Mesendoderm (in vitro differentiated cells): ENCODE measurements around the gene CDK6.
"Not testable (repeated sequence)": the region's sequence is repeated elsewhere in the genome, so short reads cannot be mapped to it uniquely, and the experiment has no call there.

Experiments used
- DNase-seq: peaks from one replicate; pipeline ENCODE4 v3.0.0; 2013
- H2AK5ac ChIP-seq: 2 replicates; pipeline ENCODE4 v1.6.1; 2013; ENCODE audit warnings: low read length, inconsistent platforms
- H2BK120ac ChIP-seq: 2 replicates; pipeline ENCODE4 v1.6.1; 2013; ENCODE audit warnings: low read depth, mild to moderate bottlenecking, low read length, moderate library complexity, mixed read lengths
- H2BK15ac ChIP-seq: replicated peaks from 2 replicates; pipeline ENCODE4 v1.6.1; 2013; ENCODE audit warnings: low read depth, mild to moderate bottlenecking, moderate library complexity
- H2BK5ac ChIP-seq: 2 replicates; pipeline ENCODE4 v1.6.1; 2013; ENCODE audit warnings: low read length, inconsistent platforms
- H3K18ac ChIP-seq: 2 replicates; pipeline ENCODE4 v1.6.1; 2013; ENCODE audit warnings: mild to moderate bottlenecking, low read length, mixed read lengths
- H3K23ac ChIP-seq: one replicate; pipeline ENCODE4 v1.6.1; 2013; ENCODE audit warnings: low read length
- H3K27ac ChIP-seq: 2 replicates; pipeline ENCODE4 v1.5.1; 2013; ENCODE audit warnings: low read depth, mild to moderate bottlenecking, inconsistent platforms, low read length, moderate library complexity
- H3K27me3 ChIP-seq: 2 replicates; pipeline ENCODE4 v1.6.1; 2013; ENCODE audit warnings: low read length, control low read depth, mild to moderate bottlenecking, inconsistent platforms; ENCODE audit not compliant: insufficient read depth, poor library complexity
- H3K36me3 ChIP-seq: 2 replicates; pipeline ENCODE4 v1.6.1; 2013; ENCODE audit warnings: low read length, inconsistent platforms; ENCODE audit not compliant: control insufficient read depth, insufficient read depth
- H3K4ac ChIP-seq: one replicate; pipeline ENCODE4 v1.6.1; 2013; ENCODE audit warnings: low read depth, mild to moderate bottlenecking, low read length, moderate library complexity
- H3K4me1 ChIP-seq: 2 replicates; pipeline ENCODE4 v1.6.1; 2013; ENCODE audit warnings: low read depth, low read length, inconsistent platforms; ENCODE audit not compliant: control insufficient read depth
- H3K4me2 ChIP-seq: 2 replicates; pipeline ENCODE4 v1.6.1; 2013; ENCODE audit warnings: low read length
- H3K4me3 ChIP-seq: 2 replicates; pipeline ENCODE4 v1.5.1; 2013; ENCODE audit warnings: mild to moderate bottlenecking, low read length
- H3K56ac ChIP-seq: one replicate; pipeline ENCODE4 v1.6.1; 2013; ENCODE audit warnings: low read length
- H3K79me1 ChIP-seq: 2 replicates; pipeline ENCODE4 v1.6.1; 2013; ENCODE audit warnings: low read length, inconsistent platforms
- H3K79me2 ChIP-seq: 2 replicates; pipeline ENCODE4 v1.6.1; 2013; ENCODE audit warnings: mild to moderate bottlenecking, low read length; ENCODE audit not compliant: control insufficient read depth, insufficient read depth
- H3K9ac ChIP-seq: 2 replicates; pipeline ENCODE4 v1.6.1; 2013; ENCODE audit warnings: low read length, inconsistent platforms
- H4K5ac ChIP-seq: one replicate; pipeline ENCODE4 v1.6.1; 2013; ENCODE audit warnings: low read length
- H4K8ac ChIP-seq: one replicate; pipeline ENCODE4 v1.6.1; 2013; ENCODE audit warnings: low read depth, mild to moderate bottlenecking, control low read depth, low read length, moderate library complexity
- WGBS: extraction: QIAGEN DNeasy Blood & Tissue Kit; methylation state at CpG from one replicate; pipeline ENCODE4 v1.1.7; 2013; ENCODE audit warnings: low lambda C conversion rate, missing lambda C conversion rate; ENCODE audit not compliant: insufficient coverage; ENCODE audit errors: extremely low coverage; 5-methylcytosine and 5-hydroxymethylcytosine counted together

Gene CDK6

GRCh38 chr7:92758796-92759431 lies 77.5 kb downstream of the CDK6 start:
- Histone ChIP-seq H2BK120ac (no peak overlapping the region), H3K79me2 (no peaks in the 10 kb centered on the region), H4K5ac (no peak overlapping the region), H3K4me1 (peaks cover 6% of the 10 kb centered on the region), H3K4ac (no peak overlapping the region), H3K18ac (no peak overlapping the region), H3K79me1 (no peaks in the 10 kb centered on the region), H3K23ac (no peak overlapping the region), H3K4me2 (no peak overlapping the region), H4K8ac (no peak overlapping the region), H2BK5ac (no peak overlapping the region), H2AK5ac (no peak overlapping the region), H3K56ac (no peak overlapping the region), H3K9ac (no peak overlapping the region), H3K27ac (no peak overlapping the region), H2BK15ac (no peak overlapping the region), H3K27me3 (no peaks in the 10 kb centered on the region), H3K4me3 (no peak overlapping the region), H3K36me3 (no peaks in the 10 kb centered on the region)
- peak; percentile 16 for DNase-seq
- no CpG with 5 or more reads among the region's 2 CpGs for WGBS

- H3K56ac ChIP-seq, H3K79me2 ChIP-seq, H2BK15ac ChIP-seq, DNase-seq, H2AK5ac ChIP-seq, H3K18ac ChIP-seq, H3K79me1 ChIP-seq, H2BK5ac ChIP-seq, H4K8ac ChIP-seq, H3K27me3 ChIP-seq, H3K27ac ChIP-seq, H3K4me2 ChIP-seq, H3K4ac ChIP-seq, H3K4me3 ChIP-seq, H3K36me3 ChIP-seq, H2BK120ac ChIP-seq, H3K9ac ChIP-seq, H4K5ac ChIP-seq, H3K4me1 ChIP-seq, H3K23ac ChIP-seq: not testable (repeated sequence)
- WGBS = no CpG with 5 or more reads among the region's 3 CpGs
Measured at GRCh38 chr7:92757311-92757910, 79.0 kb downstream of the CDK6 start.

GRCh38 chr7:92755680-92756079 lies 80.7 kb downstream of the CDK6 start:
- Histone ChIP-seq H3K18ac (no peak overlapping the region), H3K79me2 (no peaks in the 10 kb centered on the region), H3K36me3 (no peaks in the 10 kb centered on the region), H3K27ac (no peak overlapping the region), H2BK120ac (no peak overlapping the region), H3K4me3 (no peak overlapping the region), H3K27me3 (no peaks in the 10 kb centered on the region), H4K5ac (no peak overlapping the region), H3K79me1 (no peaks in the 10 kb centered on the region), H3K4me1 (peaks cover 6% of the 10 kb centered on the region), H3K23ac (no peak overlapping the region), H3K4me2 (no peak overlapping the region), H2BK5ac (no peak overlapping the region), H2AK5ac (no peak overlapping the region), H3K9ac (no peak overlapping the region), H2BK15ac (no peak overlapping the region), H4K8ac (no peak overlapping the region), H3K4ac (no peak overlapping the region), H3K56ac (no peak overlapping the region)
- no peak for DNase-seq
- no CpG with 5 or more reads among the region's 4 CpGs for WGBS

GRCh38 chr7:92754919-92755581 lies 81.3 kb downstream of the CDK6 start:
- H3K27ac ChIP-seq = no peak overlapping the region
- no peak overlapping the region for H3K9ac ChIP-seq
- H3K18ac ChIP-seq = no peak overlapping the region
- H3K4me3 ChIP-seq = no peak overlapping the region
- no peaks in the 10 kb centered on the region for H3K79me2 ChIP-seq
- no peak overlapping the region for H3K4ac ChIP-seq
- no peaks in the 10 kb centered on the region for H3K27me3 ChIP-seq
- H3K79me1 ChIP-seq = no peaks in the 10 kb centered on the region
- H4K5ac ChIP-seq = no peak overlapping the region
- no peak overlapping the region for H3K4me2 ChIP-seq
- no peak overlapping the region for H4K8ac ChIP-seq
- no peak for DNase-seq
- no peak overlapping the region for H2AK5ac ChIP-seq
- H2BK15ac ChIP-seq = no peak overlapping the region
- H2BK5ac ChIP-seq = no peak overlapping the region
- peaks cover 6% of the 10 kb centered on the region for H3K4me1 ChIP-seq
- no peak overlapping the region for H2BK120ac ChIP-seq
- no CpG with 5 or more reads among the region's 9 CpGs for whole genome bisulfite sequencing
- H3K36me3 ChIP-seq = no peaks in the 10 kb centered on the region
- H3K23ac ChIP-seq = no peak overlapping the region
- no peak overlapping the region for H3K56ac ChIP-seq

- H3K23ac ChIP-seq = no peak overlapping the region
- H3K36me3 ChIP-seq = no peaks in the 10 kb centered on the region
- DNase-seq = no peak
- H3K4ac ChIP-seq = no peak overlapping the region
- no peak overlapping the region for H3K4me3 ChIP-seq
- no peaks in the 10 kb centered on the region for H3K79me2 ChIP-seq
- no peak overlapping the region for H2BK5ac ChIP-seq
- H4K5ac ChIP-seq = no peak overlapping the region
- no peak overlapping the region for H3K56ac ChIP-seq
- H3K4me1 ChIP-seq = peaks cover 6% of the 10 kb centered on the region
- no peak overlapping the region for H2BK120ac ChIP-seq
- H3K27me3 ChIP-seq = no peaks in the 10 kb centered on the region
- H3K27ac ChIP-seq = no peak overlapping the region
- no peaks in the 10 kb centered on the region for H3K79me1 ChIP-seq
- H3K9ac ChIP-seq = no peak overlapping the region
- no peak overlapping the region for H3K4me2 ChIP-seq
- no peak overlapping the region for H4K8ac ChIP-seq
- no peak overlapping the region for H2BK15ac ChIP-seq
- no CpG with 5 or more reads among the region's 3 CpGs for WGBS
- H2AK5ac ChIP-seq = no peak overlapping the region
- H3K18ac ChIP-seq = no peak overlapping the region
Measured at GRCh38 chr7:92753614-92754013, 82.8 kb downstream of the CDK6 start.
